Measurements from ENCODE around the gene FGF8.

The FGF8 gene

GRCh38 chr10:101781984-101782810 lies 6.3 kb upstream of the FGF8 start:
- DNase-seq: no peak

GRCh38 chr10:101781655-101781983 lies 5.7 kb upstream of the FGF8 start:
- no peak for DNase-seq

- DNase-seq: no peak
Measured at GRCh38 chr10:101780818-101781654, 5.1 kb upstream of the FGF8 start.

GRCh38 chr10:101780187-101780817 lies 4.4 kb upstream of the FGF8 start:
- DNase-seq: no peak

GRCh38 chr10:101779544-101780186 lies 3.8 kb upstream of the FGF8 start:
- no peak for DNase-seq

GRCh38 chr10:101778781-101779543 lies 3.0 kb upstream of the FGF8 start:
- no peak for DNase-seq

- no peak for DNase-seq
Measured at GRCh38 chr10:101778151-101778780, 2.4 kb upstream of the FGF8 start.

- DNase-seq: no peak
Measured at GRCh38 chr10:101777619-101778145, 1.8 kb upstream of the FGF8 start.

- no peak for DNase-seq
Measured at GRCh38 chr10:101776161-101776817, 375 bp upstream of the FGF8 start.

- no peak for DNase-seq
Measured at GRCh38 chr10:101774589-101775272, 1.2 kb downstream of the FGF8 start.

GRCh38 chr10:101773923-101774588 lies 1.9 kb downstream of the FGF8 start:
- DNase-seq: no peak

GRCh38 chr10:101772895-101773761 lies 2.8 kb downstream of the FGF8 start:
- no peak for DNase-seq

- no peak for DNase-seq
Measured at GRCh38 chr10:101772017-101772894, 3.7 kb downstream of the FGF8 start.

- DNase-seq: no peak
Measured at GRCh38 chr10:101771380-101771779, 4.5 kb downstream of the FGF8 start.

- DNase-seq: no peak
Measured at GRCh38 chr10:101770331-101771215, 5.3 kb downstream of the FGF8 start.

GRCh38 chr10:101769541-101770180 lies 6.3 kb downstream of the FGF8 start:
- DNase-seq: no peak
